GM21367 (cell line): ENCODE measurements around the gene SORL1.
A peak's percentile ranks its signal among the peaks of the same experiment; 100 is the strongest.

Experiments used
- ATAC-seq: cut with Tn5 transposase; IDR thresholded peaks from one replicate; pipeline ENCODE4 v1.9.1; 2021; ENCODE audit not compliant: unreplicated experiment

The SORL1 gene

DNA sequence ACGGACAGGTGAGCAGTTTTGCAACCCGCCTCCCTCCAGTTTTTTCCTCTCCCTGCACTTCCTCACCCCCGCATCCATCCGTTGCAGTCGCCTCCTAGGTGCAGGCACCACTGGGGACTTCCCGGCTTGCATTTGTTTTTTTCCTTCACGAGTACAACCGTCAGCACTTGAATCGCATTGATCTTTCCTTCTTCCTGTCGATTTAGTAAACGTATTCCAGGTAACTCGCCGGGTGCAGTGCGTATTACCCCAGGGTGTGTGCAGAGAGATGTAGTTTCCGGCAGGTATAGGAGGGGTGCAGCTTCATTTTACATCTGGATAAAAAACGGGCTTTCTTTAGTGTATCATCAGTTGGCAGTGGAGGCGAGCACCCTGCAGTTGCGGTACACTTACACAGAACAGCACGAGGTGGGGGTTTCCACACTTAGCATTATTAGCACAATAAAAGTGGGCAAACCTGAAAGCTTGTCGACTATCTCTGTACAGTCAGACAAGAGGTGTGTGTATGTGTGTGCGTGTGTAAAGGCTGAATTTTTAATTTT, 566 bp downstream of the SORL1 start, which contains the start of gene SORL1-AS1:
SORL1-AS1 (minus strand) TSS at position 359 of the 542 bp plus-strand sequence.
- ATAC-seq = no peak

DNA sequence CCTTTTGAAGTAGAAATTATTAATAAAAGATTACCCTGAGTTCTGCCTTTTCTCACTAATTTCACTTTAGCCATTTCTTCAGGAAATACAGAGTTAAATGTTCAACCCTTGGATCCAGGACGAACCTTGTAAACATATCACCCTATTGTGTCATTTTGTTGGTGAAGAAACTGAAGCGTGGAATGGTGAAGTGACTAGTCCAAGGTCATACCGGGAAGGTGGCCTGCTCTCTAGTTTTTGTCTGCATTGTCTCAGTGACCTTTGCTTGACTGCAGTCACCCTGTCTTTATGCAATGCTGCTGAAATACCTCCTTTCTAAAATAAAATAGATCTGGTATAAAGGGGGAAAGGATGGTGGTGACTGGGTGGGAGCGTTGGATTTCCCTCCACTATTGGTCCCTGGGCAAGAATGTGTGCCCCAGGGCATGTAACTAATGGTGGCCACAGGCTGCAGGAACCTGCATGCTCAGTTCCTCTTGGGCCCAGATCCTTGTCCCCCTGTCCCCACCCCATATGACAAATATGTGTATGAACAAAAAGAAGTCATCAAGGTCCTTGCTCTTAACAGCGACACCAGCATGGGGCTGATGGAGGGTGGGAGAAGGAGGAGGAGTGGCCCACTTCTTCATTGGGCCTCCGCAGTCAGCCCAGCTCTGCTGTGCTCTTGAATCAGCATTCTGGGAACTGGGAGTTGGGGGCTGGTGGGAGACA, 1.6 kb downstream of the SORL1 start:
- ATAC-seq = no peak

DNA sequence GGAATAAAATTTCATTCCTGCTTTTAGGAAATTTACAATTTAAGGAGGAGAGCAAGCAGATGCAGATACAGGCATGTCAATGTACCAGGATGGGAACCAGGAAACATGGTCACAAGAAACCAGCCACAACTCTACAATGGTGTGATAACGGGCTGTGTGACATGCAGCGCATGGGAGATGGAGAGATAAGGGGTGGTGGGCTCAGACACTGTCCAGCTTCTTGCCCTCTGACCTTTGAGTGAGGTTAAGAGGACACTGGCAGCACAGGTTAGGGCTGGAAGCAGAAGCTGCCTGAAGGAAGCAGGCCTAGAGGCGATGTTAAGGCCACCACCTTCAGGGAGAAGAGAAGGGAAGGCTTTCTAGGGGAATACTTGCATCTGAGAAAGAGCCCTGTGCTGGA, 3.0 kb downstream of the SORL1 start:
- ATAC-seq = no peak

DNA sequence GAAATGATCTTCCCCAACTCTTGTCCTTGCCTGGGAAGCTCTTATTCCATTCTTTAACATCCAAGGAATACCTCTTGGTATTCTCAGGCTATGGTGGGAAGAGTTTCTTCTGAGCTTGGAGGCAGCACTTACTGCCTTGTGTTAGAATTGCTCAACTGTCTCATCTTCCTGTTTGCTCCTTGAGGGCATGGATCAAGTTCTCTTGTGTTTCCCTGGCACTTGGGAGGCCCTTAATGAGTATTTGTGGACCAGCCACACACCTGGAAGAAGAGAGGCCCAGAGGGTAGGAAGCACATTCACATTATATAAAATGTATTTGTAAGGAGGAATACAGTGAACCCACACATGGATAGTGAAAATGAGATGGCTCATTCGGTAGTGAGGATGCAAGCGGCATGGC, 4.0 kb downstream of the SORL1 start:
- ATAC-seq = no peak

DNA sequence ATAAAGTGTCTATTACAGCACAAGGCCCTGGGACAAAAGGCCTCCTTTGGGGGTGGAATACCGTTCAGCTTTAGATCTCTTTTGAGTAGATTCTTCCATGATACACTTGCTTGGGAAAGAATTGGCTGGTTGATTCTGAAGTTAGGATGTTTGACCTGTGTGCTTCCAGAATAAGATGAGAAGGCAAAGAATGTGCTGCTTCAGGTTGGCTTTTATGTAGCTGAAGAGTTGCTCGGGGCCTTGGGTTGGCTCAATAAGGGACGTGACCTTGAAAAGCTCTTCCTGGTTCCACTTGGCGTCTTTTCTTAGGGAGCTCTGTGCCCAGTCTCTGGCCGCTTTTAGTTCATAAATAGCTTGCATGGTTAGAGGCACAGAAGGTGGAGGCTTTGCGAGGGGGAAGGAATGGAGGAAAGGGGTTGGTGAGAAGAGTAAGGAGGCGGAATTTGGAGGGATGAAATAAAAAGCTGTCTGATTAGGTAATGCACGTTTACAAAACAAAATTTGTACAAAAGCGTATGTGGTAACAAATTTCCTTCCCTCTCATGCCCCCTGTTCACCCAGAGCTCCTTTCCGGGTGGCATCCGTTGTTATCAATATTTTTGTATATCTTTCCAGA, 4.8 kb downstream of the SORL1 start:
- no peak for ATAC-seq

DNA sequence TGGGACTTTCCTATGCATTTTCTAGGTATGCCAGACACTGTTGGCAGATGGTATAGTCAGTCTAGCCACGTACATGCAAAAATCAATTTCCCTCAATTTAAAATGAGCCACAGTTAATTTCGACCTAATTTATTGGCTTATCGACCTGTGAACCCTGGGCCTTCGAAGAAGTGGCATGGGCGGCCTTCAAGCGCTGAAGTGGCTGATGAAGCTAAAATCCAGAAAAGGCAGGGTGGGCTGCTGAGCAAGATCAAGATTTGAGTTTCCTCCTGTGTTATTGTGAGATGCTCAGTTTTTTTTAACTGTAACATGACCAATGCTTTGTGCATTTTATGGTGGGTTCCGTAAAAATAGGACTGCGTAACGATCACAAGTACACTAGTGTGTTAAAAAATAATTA, 6.4 kb downstream of the SORL1 start:
- ATAC-seq = no peak

DNA sequence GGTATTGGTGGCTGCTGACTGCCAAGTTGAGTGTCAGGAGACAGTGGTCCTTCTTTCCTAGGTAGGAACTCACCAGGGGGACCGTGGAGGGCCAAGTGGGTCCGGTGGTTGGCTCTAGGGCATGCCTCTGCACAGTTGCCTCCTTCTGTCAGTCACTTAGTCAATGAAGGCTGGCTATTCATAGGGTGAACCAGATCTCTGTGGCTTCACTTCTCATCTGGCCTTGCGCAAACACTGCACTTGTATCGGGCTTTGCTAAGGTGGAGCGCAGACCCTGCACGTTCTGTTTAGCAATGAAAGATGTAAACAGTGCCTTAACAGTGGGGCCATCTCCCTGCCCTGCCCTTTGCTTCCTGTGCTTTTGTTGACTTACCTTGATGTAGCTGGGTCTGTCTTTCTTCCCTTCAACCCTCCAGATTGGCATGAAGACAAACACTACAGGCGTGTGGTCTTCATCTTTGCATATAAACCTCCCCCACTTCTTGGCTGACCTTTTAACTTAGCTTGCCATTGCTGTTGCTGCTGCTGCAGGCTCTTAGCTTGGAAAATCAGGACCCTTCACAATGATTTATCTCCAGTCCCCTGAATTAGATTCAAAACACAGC, 7.4 kb downstream of the SORL1 start:
- no peak for ATAC-seq

DNA sequence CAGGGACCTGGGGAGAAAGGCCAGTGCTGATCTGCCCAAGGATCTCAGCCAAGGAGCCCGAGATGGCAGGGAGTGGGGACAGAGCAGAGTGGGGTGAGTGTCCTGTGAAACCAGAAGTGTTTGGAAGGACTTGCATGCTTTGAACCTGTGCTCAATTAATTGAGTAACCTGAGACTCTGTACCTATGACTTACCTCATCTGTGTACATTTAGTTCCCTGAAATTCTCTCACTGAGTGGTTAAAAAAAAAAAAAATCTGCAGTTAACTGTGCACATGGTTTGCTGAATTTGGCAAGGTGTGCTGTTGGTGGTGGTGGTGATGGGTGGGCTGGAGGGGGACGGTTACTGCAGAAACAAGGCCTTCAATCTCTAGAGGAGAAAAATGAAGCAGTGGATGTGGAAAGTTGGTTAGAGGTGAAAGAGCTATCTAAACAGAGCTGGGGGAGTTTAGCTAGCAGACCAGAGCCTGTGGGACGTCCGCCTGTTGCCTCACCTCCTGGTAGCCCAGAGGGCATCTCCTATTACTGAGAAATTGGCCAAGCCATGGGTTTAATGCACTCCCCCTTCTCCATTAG, 8.9 kb downstream of the SORL1 start:
- ATAC-seq = no peak

DNA sequence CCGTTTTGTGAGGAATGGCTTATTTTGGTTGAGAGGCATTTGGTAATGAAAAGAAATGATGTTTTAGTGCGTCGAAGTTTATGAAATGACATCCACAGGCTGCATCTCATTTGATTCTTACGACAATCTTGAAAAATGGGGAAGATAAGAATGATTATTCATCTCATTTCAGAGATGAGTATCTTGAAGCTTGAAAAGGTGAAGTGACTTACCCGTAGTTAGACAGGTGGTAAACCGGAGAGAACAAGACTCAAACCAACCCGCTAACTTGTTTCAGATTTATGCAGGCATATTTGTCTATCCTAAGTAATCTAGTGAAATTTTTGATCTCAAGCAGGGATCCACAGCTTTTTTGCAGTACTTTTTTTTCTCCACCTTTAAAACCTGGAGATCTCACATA, 9.7 kb downstream of the SORL1 start:
- ATAC-seq = no peak

DNA sequence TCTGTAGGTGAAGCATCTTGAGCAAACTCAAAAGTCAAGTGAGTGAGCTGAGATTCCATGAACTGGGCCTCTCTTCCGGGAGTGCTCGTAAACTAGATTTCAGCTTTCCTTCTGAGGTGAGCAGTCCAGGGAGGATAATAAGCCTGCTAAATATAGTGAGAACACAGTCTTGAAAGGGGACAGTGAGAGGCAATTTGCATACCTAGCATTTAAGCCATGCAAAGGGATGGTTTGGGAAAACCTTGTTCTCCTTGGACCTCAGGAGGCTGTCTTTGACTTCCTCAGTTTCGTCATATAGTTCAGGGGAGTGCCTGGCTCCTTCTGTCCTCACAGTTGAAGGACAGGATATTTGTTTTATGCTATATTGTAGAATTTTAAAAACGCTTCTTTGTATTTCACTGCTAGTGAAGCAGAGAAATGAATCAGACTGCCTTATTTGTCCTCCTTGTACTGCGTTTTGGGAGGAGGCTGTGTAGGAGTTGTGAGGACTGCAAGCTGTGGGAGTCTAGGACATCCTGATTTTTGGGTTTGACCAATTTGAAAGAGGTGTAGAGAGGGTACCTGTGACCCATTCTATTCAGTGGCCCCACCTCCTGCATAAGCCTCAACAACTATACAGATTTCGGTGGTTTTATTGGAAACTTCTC, 11.7 kb downstream of the SORL1 start:
- ATAC-seq = peak; percentile 1

DNA sequence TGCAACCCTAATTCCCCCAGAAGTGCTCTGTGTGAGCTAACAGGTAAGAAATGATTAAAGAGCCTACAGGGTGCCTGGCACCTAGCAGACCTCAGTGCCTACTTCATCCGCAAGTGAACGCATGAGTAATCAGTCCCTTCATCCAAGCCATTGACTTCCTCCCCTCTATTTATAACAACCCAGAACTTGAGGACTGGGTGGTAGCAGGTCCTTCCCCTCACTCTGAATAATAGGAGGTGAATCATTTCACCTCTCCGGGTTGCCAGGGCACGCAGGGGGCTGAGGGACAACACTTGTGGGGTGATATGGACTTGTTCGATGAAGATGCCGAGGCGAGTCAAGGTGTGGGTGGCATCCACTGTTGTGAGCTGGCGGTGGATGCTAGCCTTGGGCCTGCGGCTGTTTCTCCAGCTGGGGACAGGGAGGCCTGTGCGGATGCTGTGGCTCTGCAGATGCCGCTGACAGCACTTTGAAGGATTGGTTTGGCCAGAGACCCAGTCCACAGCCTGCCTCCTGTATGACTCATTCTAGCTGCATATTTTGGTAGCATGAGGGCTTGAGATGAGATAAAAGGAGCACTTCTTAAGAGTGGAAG, 12.3 kb downstream of the SORL1 start:
- peak; percentile 42 for ATAC-seq

DNA sequence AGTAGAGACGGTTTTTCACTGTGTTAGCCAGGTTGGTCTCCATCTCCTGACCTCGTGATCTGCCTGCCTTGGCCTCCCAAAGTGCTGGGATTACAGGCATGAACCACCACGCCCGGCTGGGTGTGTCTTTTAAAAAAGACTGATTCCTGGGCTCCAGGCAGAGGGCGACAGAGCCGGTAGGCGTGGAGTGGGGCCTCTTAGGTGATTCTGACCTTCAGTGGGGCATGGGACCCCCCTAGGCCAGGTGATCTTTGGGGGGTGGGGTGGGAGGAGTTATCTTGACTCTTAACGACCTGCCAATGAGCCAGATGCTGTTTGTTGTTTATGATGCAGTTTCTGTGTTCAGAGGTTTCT, 13.6 kb downstream of the SORL1 start:
- ATAC-seq = no peak

DNA sequence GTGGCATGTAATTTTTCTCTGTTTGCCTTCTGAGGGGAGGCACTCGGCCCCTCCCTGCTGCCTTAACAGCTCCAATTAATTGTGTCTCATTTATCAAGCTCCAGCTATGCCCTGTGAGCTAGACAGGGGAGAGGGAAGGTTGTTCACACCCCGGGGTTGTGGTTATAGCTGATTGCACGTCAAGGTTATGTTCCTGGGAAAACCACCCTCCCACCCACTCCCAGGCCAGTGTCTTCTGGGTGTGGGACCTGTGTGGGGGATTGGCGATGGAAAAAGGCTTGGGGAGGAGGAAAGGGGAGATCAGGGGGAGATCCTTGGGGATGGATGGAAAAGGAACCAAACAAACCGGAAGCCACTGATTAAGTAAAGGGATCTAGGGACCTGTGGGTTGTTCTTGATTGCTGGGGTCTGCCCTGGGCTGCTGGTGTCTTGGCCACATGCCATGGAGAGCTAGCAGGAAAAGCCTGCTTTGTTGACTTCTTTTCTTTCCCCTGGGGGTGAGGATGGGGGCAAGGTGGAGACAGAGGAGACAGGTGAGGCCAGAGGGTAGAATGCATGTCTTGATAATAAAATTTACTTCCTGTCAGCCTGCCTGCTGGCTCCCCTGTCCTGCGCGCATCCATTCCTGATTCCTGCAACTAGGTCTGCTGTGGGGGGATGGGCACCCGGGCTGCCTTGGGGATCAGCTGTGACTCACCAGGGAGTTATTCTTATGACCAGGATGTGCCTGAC, 14.1 kb downstream of the SORL1 start:
- ATAC-seq = no peak

DNA sequence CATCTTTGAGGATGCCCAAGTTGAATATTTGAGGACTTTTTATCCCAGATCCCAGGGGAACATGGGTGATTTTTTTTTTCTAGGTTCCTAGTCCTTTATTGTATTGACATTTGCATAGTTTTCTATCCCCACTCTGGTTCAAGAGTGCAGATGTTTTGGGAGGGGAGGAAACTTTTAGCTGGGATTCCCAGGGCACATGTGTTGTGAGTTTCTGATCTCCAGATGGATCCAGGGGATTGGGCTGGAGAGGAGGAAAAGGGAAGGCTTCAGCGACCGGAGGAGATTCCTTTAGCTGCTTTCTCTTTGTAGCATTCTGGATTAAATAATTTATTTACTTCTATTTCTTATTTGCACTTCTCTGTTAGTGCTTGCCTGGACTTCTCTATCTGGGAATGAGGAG, 15.4 kb downstream of the SORL1 start:
- no peak for ATAC-seq

DNA sequence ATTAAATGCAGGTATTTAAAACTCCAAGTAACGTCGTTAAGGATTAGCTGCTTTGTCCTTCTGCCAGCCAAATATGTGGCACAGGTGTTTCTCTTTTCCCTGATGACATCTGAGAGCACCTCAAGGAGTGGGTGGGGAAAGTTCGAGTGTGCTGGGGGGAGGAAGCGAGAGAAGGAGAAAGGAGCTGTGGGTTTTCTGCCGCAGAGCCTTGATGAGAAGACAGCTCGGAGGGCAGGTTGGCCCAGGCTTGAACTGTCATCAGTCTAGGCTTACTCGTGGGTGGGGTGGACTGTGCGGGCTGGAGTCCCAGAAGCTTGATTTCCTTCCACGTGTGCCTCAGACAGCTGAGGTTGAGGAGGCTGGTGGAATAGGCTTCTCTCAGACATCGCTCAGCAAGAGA, 15.9 kb downstream of the SORL1 start:
- peak; percentile 51 for ATAC-seq

DNA sequence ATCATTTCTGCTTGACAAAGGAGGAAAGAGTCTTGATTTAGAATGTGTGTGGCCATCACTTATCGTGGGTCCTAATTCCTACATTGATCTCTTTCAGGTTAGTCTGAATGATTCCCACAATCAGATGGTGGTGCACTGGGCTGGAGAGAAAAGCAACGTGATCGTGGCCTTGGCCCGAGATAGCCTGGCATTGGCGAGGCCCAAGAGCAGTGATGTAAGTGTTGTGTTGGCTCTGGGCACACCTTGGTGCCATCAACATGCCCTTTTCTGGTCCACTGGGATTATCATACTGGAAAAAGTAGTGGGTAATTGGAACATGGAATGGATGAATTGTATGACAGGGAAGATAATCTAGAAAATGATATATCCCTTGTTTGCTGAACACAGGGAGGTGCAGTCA, 17.8 kb downstream of the SORL1 start:
- no peak for ATAC-seq

DNA sequence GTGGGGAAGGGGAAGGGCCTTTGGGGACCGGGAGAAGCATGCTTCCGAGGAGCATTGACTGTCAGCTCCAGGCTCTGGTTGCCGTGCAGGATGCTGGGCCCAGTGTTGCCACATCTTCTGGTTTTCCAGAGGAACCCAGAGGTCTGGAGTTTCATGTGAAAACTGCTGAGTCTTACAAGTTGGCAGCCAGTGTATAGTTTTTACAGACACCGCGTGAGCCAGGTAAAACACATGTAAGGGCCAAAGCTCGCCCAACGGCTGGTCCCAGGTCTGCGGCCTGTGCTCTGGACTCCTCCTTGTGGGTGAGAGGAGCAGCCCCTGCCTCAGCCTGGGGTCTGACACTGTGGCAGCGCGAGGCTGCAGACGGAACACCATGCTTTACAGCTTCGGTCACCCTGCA, 19.1 kb downstream of the SORL1 start:
- ATAC-seq = no peak

DNA sequence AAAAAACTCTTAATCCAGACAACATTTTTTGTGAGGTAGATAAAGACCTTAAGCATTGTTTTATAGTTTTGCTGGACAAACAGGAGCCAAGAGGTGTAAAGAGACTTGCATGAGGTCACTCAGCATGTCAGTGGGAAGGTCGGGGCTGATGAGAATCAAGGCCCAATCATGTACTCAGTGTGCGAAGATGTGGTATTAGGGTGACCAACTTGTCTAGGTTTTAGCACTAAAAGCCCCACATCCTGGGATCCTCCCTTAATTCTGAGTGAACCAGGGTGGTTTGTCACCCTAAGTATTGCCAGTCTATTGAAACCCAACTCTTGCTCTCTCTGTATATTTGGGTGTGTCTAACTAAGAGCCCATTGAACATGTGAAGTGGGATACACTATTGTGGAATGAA, 20.2 kb downstream of the SORL1 start:
- no peak for ATAC-seq

DNA sequence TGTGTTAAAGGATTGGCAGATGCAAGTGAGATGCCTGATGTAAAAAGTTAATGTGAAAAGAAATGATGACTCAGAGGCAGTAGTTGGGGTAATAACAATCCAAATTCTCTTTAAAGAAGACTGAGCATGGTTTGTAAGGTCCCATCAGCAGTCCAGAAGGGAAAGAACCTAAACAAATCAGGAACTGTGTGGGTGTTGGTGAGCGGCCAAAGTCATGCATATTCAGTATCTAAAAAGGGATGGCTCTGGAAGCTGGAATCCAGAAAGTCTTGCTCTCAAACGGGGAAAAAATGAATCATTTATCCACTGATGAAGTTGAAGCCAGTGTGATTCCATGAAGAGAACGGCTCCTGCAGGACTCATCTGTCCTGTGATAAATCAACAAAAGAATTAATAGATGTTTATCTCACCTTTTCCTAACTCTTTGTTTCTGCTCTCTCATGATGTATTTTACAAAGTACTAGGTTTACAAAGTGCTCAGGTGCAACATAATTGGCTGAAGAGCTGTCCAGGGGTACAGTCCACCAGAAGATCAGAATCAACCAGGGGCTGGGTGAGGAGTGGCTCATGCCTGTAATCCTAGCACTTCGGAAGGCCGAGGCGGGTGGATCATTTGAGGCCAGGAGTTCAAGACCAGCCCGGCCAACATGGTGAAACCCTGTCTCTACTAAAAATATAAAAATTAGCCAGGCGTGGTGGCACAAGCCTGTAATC, 21.1 kb downstream of the SORL1 start:
- no peak for ATAC-seq

DNA sequence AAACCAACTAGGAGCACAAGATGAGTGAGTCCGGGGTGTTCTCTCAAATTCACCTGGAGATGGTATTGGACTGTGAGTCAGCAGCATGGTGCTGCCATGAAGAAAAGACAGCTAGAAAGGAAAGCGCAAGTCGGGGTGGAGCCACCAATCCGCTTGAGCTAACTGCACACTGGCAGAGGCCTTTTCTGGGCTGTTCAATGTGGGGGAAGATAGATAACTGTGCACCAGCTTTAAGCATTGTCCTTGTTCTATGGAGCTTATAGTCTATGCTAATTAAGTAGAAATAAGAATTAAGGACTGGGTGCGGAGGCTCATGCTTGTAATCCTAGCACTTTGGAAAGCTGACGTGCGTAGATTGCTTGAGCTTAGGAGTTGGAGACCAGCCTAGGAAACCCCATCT, 22.6 kb downstream of the SORL1 start:
- no peak for ATAC-seq
